Measurements from ENCODE around the gene GMPR2.
A peak's percentile ranks its signal among the peaks of the same experiment; 100 is the strongest.
"Not testable (repeated sequence)": the region's sequence is repeated elsewhere in the genome, so short reads cannot be mapped to it uniquely, and the experiment has no call there.

Gene GMPR2

GRCh38 chr14:24196071-24197055 is 36.4 kb upstream of the GMPR2 start:
- DNase-seq (ENCODE audit: low read depth), result peak; percentile 68
- TF ChIP-seq MAX (IDR thresholded peaks at IDR 0.05; ENCODE audit: low read depth, low read length) (peak; percentile 85), MYC (IDR thresholded peaks at IDR 0.05; ENCODE audit: low read depth, low read length) (peak; percentile 86), POLR2A (IDR thresholded peaks at IDR 0.05; ENCODE audit: extremely low read depth, insufficient read length) (no peak)

GRCh38 chr14:24197056-24197450 is 35.7 kb upstream of the GMPR2 start:
- no peak for DNase-seq (ENCODE audit: low read depth)
- no peak for TF ChIP-seq MAX (IDR thresholded peaks at IDR 0.05; ENCODE audit: low read depth, low read length)
- TF ChIP-seq CTCF (IDR thresholded peaks at IDR 0.05; ENCODE audit: low read depth, low read length), result no peak
- no peak for TF ChIP-seq MYC (IDR thresholded peaks at IDR 0.05; ENCODE audit: low read depth, low read length)
- TF ChIP-seq POLR2A (IDR thresholded peaks at IDR 0.05; ENCODE audit: extremely low read depth, insufficient read length), result no peak
- peak overlapping the region; percentile 7 for H3K4me3 ChIP-seq (ENCODE audit: low read depth, low read length)

More at GRCh38 chr14:24196071-24197055, 36.4 kb upstream of the GMPR2 start:
- peak overlapping the region; percentile 89 for H3K4me3 ChIP-seq (ENCODE audit: low read depth, low read length)

- no peak overlapping the region for H3K4me3 ChIP-seq (ENCODE audit: low read depth, low read length)
- no peak for DNase-seq (ENCODE audit: low read depth)
- TF ChIP-seq MAX (IDR thresholded peaks at IDR 0.05; ENCODE audit: low read depth, low read length) (no peak), POLR2A (IDR thresholded peaks at IDR 0.05; ENCODE audit: extremely low read depth, insufficient read length) (no peak), MYC (IDR thresholded peaks at IDR 0.05; ENCODE audit: low read depth, low read length) (no peak), CTCF (IDR thresholded peaks at IDR 0.05; ENCODE audit: low read depth, low read length) (no peak)
Measured at GRCh38 chr14:24198814-24199524, 33.8 kb upstream of the GMPR2 start.

- DNase-seq (ENCODE audit: low read depth); H3K4me3 ChIP-seq (ENCODE audit: low read depth, low read length): not testable (repeated sequence)
Measured at GRCh38 chr14:24202538-24202937, 30.2 kb upstream of the GMPR2 start.

- not testable (repeated sequence) for H3K4me3 ChIP-seq (ENCODE audit: low read depth, low read length); DNase-seq (ENCODE audit: low read depth)
Measured at GRCh38 chr14:24203249-24203886, 29.4 kb upstream of the GMPR2 start.

GRCh38 chr14:24204163-24205146 is 28.3 kb upstream of the GMPR2 start:
- TF ChIP-seq MYC (IDR thresholded peaks at IDR 0.05; ENCODE audit: low read depth, low read length) (no peak), POLR2A (IDR thresholded peaks at IDR 0.05; ENCODE audit: extremely low read depth, insufficient read length) (no peak), CTCF (IDR thresholded peaks at IDR 0.05; ENCODE audit: low read depth, low read length) (no peak), MAX (IDR thresholded peaks at IDR 0.05; ENCODE audit: low read depth, low read length) (no peak)
- no peak for DNase-seq (ENCODE audit: low read depth)
- H3K4me3 ChIP-seq (ENCODE audit: low read depth, low read length), result no peak overlapping the region
